ENCODE data around the gene CFAP97D1.
"Not testable (repeated sequence)": the region's sequence is repeated elsewhere in the genome, so short reads cannot be mapped to it uniquely, and the experiment has no call there.

CFAP97D1 gene

GRCh38 chr17:43790311-43790940 lies 10.2 kb downstream of the CFAP97D1 start:
- TF ChIP-seq CTCF (conservative IDR thresholded peaks at IDR 0.05; ENCODE audit: low read depth, low read length): peak; percentile 52
- no peak overlapping the region for H3K4me3 ChIP-seq (ENCODE audit: low read depth, low read length)
- DNase-seq (ENCODE audit: low read depth): no peak

GRCh38 chr17:43791589-43791988 lies 11.4 kb downstream of the CFAP97D1 start:
- DNase-seq (ENCODE audit: low read depth): peak; percentile 75
- H3K4me3 ChIP-seq (ENCODE audit: low read depth, low read length): no peak overlapping the region
- TF ChIP-seq CTCF (conservative IDR thresholded peaks at IDR 0.05; ENCODE audit: low read depth, low read length): no peak

- H3K4me3 ChIP-seq (ENCODE audit: low read depth, low read length); DNase-seq (ENCODE audit: low read depth): not testable (repeated sequence)
These were observed 12.4 kb downstream of the CFAP97D1 start for GRCh38 chr17:43792668-43793067.

- DNase-seq (ENCODE audit: low read depth); H3K4me3 ChIP-seq (ENCODE audit: low read depth, low read length): not testable (repeated sequence)
These were observed 17.8 kb downstream of the CFAP97D1 start for GRCh38 chr17:43798024-43798423.

- no peak for DNase-seq (ENCODE audit: low read depth)
- no peak for TF ChIP-seq CTCF (conservative IDR thresholded peaks at IDR 0.05; ENCODE audit: low read depth, low read length)
- no peak overlapping the region for H3K4me3 ChIP-seq (ENCODE audit: low read depth, low read length)
These were observed 18.8 kb downstream of the CFAP97D1 start for GRCh38 chr17:43799047-43799446.

GRCh38 chr17:43800736-43801135 lies 20.5 kb downstream of the CFAP97D1 start:
- H3K4me3 ChIP-seq (ENCODE audit: low read depth, low read length): no peak overlapping the region
- no peak for TF ChIP-seq CTCF (conservative IDR thresholded peaks at IDR 0.05; ENCODE audit: low read depth, low read length)
- no peak for DNase-seq (ENCODE audit: low read depth)

GRCh38 chr17:43801844-43802243 lies 21.6 kb downstream of the CFAP97D1 start:
- no peak for TF ChIP-seq CTCF (conservative IDR thresholded peaks at IDR 0.05; ENCODE audit: low read depth, low read length)
- no peak for DNase-seq (ENCODE audit: low read depth)
- H3K4me3 ChIP-seq (ENCODE audit: low read depth, low read length): no peak overlapping the region

- no peak for DNase-seq (ENCODE audit: low read depth)
These were observed 23.5 kb downstream of the CFAP97D1 start for GRCh38 chr17:43803758-43804157.

More at GRCh38 chr17:43803758-43804157, 23.5 kb downstream of the CFAP97D1 start:
- TF ChIP-seq CTCF (conservative IDR thresholded peaks at IDR 0.05; ENCODE audit: low read depth, low read length): no peak
- no peak overlapping the region for H3K4me3 ChIP-seq (ENCODE audit: low read depth, low read length)

Measured in choroid plexus epithelial cell (primary cell).